Activated CD4-positive, alpha-beta T cell treated with anti-CD3 and anti-CD28 coated beads, Interleukin-2, amount 50 U/mL, for 16 hours (primary cell): Measurements from ENCODE around the gene KIF26B.

Experiments
- DNase-seq: peaks from one replicate; pipeline ENCODE4 v3.0.0-alpha.2; 2020

Gene KIF26B

DNA sequence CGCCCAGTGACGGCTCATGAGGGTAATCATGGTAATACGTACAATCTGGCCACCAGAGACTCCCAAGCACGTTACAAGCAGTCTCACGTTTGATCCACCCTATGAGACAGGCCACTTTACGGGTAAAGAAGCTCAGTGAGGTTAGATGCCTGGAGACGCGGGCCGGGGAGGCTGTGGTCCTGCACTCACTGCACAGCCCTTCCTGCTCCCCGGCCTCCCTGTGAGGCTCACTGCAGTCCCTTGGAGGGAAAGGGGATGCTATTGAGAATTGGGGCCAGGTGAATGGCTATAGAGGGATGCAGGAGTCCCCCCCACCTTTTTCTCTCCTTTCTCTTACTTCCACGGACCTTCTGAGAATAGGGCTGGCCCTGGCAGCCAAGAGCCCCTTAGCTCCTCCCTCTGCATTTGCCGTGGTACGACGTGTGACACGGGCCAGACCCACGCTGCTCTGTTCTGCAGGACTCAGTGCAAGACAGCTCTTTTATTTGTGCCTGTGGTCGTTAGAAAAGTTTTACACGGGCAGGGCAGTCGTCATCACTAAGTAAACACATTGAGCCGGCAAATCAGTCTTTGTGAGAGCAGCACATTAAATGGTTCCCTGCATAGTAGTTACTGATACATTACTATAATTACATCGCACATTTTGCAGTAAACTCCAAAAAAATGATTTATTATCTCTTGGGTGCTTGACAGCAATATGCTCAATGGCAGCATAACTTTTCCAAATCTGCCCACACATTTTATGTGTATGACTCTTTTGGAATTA, 18.8 kb downstream of the KIF26B start:
- no peak for DNase-seq

DNA sequence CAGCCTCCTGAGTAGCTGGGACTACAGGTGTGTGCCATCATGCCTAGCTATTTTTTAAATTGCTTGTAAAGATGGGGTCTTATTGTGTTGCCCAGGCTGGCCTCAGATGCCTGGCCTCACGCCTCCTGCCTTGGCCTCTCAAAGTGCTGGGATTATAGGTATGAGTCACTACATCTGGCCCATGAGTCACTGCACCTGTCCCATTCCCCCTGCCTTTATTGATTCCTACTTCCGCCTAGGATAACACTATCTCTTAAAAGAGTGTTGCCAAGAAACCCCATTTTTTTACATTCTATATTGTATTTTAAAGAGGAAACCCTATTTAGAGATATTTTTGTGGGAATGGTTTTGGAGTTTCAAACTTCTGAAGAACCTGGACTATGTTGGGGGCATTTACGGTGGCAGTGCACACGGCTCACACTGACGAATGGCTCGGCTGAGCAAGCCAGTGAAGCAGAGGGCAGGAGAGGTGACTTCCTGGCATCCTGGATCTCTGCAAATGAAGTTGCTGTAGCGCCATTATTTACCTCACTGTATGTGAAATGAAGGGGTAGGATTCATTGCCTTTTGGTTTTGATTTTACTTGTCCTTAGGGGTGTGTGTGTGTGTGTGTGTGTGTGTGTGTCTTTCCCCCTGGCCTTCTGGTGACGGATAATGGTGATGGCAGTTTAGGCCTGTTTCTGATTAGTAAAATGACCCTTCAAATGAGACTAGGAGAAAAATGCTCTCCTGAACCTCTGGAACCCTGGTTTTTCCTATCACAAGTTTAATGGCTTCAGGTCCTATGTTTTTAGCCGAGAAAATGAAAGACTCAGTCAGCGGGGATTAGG, 22.5 kb downstream of the KIF26B start:
- no peak for DNase-seq

DNA sequence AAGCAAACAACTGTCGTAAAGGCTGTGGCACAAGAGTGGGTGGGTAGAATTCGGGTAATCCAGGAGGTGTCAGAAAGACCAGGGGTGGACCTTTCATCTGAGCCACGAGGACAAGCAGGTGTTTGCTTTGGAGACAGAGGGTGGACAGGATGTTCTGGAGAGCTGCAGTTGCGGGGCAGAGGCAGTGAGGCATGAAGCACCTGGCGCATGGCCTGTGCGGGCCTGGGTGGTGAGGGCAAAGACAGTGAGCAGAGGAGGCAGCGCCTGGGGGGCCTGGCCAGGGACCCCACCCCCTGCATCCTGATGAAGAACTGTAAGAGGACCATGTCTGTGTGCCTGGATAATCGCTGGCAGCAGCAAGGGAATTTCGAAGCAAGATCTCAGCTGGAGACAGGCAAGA, 24.9 kb downstream of the KIF26B start:
- DNase-seq, result no peak

DNA sequence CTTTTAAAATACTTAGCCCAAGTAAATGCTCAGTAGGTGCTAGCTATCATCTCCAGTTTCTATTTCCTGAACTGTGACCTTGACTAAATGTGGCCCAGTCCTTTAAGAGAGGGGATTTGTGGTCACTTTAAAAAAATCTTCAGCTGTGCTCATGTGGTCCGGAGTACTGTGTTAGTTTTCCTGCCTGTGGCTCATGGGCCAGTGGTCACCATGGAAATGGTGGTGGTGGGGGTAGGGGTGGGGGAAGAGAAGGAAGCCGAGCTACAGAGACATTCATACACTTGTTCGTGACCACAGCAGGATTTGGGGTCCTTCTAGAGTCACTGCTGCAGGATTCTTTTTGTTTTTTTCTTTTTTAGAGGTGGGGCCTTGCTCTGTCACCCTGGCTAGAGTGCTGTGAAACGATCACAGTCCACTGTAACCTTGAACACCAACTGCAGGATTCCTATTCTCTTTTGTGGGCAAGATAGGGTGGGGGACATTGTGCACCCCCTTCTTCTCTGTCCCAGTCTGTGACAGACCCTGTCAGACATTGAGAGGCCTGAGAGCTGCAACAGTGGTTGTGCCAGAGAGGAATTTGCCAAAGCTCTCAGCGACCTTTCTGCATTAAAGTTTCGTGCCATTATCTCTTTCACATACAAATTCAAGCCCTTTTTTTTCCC, 25.8 kb downstream of the KIF26B start:
- DNase-seq, result no peak

DNA sequence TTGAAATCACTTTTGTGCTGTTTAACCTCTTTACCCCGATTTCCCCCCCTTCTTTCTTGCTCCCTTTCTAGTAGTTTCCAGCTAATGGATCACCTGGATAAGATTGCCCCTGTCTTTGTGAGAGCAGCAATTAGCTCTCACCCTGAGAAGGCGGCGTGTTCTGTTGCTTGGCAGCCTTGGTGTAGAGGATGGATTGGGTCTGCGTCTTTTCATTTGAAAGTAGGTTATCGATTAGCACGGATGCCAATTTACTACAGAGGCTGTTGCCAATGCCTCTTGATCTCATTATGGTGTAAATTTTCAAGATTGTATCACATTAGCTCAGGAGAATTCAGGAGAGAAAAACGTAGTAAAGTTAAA, 26.4 kb downstream of the KIF26B start:
- no peak for DNase-seq

DNA sequence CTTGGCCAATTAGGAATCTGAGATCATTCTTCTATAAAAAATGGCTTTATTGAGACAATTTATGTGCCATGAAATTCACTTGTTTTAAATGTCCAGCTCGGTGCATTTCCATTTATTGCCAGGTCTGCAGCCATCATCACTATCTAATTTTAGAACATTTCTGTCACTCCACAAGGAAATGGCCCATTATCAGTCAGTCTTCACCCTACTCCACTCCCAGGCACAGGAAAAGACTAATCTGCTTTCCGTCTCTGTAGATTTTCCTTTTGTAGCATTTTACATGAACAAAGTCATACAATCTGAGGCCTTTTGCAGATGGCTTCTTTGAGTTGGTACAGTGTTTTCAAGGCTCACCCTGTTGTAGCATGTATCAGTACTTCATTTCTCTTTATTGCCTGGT, 27.2 kb downstream of the KIF26B start:
- no peak for DNase-seq

DNA sequence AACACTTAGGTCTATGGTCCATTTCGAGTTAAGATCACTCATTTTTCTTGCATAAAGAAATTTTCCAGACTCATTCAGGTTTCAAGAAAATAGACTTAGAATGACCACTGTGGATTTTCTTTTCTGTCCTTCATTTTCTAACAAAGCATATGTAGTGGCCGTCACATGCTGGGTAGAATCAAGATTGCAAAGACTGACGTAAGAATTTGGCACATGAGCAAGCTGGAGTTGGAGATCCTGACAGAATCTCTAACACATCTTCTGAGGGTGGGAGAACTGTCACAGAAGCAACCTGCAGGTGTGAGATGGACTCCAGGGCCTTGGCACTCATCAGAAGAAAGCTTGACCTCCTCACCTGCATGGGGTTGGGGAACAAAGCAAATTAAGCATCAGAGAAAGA, 28.6 kb downstream of the KIF26B start:
- no peak for DNase-seq

DNA sequence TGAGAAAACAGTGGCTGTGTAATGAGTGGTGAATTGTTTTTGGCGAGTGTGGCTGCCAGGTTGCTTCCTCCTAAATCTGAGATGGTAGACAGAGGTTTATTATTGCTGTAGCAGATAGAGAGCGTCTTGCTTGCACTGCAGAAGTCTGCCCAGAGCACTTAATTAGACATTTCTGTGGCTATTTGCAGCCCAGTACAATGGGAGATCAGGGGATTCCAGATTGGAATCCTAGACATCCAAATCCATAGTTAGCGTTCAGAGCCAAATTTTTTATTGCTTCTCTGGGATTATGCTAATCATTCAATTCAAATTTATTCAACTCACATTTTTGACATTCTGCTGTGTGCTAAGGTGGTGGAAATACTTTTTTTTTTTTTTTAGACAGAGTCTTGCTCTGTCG, 30.0 kb downstream of the KIF26B start:
- no peak for DNase-seq

DNA sequence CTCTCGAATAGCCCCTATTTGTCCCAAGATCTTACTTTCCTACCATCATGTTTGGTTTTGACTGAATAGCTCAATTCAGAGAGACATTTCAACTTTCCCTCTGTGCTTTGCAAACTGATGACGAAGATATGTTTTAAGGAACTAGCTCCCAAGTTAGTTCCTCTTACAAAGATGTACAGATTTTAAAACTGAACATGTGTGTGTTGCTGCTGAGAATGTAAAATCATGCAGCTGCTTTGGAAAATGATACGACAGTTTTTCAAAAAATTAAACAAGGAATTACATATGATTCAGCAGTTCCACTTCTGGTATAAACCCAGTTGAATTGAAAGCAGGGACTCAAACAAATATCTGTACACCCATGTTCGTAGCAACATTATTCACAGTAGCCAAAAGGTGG, 33.6 kb downstream of the KIF26B start:
- DNase-seq, result no peak

DNA sequence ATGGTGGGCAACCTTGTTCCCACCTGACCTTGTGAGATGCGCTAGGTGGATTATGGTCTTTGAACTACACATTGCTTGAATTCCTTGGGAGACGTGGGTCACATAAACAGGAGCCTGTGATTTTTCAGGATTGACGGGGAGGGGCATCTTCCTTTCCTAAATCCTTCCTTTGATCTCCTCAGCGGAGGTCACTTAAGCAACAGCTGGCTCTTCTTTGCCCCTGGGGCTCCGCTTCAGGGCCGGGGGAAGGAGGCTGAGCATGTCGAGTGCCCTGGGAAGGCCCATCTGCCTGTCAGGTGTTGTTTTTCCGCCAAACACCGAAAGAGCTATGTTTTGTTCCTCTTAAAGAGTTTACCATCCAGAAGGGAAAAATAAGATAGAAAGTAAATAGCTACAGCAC, 40.6 kb downstream of the KIF26B start:
- DNase-seq, result no peak

DNA sequence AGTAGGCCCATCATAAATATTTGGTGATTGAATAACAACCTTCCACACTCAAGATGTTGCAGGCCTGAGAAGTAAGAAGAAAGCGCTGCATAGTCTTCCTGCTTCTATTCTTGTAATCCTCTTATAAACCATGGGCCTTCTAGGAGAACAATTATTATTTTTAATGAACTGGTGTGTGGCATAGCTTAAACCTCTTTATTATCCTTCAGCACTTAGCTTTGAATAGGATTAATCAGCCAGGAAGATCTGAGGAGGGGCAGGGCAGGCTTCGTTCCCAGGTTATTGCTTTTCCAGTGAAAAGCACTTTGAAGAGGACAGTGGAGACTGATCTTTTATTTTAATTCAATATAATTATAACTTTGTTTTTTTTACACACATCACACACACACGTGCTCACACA, 42.3 kb downstream of the KIF26B start:
- DNase-seq, result no peak

DNA sequence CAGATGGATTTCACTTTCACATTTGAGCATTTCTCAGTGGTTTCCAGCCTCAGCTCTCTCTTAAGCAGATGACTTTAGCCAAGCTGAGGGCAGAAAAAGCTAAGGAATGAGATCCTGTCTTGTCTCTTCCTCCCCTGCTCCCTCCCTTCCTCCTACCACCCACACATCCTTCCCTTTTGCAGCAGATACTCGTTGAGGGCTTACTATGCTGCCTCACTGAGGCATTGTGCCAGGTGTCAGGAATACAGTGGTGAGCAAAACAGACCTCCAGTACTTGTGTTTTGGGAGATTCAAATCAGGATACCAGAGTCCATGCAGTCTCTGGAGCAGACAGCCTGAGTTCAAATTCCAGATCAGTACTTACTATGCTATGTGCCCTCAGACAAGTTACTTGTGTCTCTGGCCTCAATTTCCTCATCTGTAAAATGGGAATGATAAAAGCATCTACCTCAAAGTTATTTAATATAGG, 43.2 kb downstream of the KIF26B start:
- DNase-seq, result no peak

DNA sequence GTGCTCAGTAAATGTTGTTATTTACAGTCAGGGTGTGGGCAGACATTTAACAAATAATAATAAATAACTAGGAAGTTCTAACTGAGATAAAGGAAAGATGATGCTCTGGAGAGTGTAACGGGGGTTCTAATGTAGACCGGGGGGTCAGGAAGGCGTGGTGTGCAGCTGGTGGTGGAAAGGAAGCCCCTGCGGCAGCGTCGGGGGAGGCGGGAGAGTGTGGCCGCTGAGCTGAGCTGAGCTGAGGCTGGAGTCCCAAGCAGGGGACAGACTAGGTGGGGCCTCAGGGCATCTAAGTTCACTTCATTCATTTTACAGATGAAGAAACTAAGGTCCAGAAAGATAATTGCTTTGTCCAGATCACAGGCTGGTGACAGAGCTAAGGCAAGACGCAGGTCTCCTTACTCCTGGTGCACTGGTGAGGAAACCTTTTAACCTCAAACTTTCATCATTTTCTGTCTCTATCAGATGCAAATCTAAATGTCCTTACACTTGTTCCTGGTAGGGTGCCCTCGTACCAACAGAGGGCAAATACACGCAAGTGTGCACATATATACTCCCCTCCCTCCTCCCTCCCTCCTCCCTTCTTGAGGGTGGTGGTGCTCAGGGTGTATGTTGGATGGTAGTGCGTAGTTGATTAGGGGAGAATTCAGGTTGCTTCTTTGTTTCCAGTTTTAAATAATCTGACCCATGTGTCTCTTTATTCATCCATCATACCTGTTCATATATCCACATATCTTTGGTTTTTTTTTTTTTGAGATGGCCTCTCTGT, 44.1 kb downstream of the KIF26B start:
- no peak for DNase-seq

DNA sequence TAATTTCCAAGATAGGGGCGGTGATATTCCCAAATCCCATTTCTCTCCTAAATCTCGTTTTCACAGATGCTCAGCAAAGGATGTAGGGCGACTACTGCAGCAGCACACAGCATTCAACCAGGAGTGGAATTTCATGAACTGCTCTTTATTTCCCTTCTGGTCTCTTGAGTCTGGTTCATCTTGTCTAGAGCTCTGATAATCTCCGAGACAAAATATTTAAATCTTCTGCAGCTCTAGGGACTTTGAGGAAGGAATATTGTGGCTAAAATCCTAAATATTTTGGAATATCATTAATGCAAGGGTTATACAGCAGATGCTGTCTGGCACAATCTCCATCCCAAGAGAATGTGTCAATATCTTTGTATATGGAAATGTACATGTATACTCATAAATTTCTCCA, 45.4 kb downstream of the KIF26B start:
- no peak for DNase-seq

DNA sequence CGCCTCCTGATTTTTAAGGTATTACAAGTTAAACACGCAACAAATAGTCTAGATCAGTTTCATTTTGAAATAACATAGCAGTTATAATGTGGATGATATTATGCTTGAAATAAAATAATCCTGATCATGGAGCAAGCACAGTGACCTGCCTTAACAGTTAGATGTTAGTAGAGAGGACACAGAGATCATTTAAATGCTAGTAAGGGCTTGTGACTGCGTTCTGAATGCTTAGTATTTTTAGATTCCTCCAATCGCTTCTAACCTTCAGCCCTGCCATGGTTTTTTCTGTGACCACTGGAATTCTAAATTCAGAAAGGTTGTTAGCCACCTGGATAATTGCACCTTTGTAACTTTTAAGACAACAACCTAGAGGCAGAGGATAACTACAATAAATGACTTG, 46.4 kb downstream of the KIF26B start:
- DNase-seq, result no peak

DNA sequence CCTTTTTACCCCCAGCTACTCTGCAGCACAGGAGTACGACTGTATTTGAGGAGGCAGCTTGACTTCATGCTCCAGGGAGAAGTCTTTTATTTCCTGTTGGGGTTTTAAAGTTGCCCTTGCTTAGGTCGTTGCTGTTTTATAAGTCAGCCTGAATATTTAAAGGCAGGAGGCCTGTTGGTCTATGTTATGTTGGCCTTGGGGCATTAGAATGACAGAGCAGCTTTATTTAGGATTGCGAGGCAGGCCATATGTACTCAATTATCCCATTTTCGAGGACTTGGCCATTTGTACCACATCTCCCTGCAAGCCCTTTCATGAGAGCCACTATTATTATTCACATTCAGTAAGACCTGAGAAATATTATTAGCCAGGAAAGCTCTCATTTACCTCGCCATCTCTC, 47.0 kb downstream of the KIF26B start:
- no peak for DNase-seq

DNA sequence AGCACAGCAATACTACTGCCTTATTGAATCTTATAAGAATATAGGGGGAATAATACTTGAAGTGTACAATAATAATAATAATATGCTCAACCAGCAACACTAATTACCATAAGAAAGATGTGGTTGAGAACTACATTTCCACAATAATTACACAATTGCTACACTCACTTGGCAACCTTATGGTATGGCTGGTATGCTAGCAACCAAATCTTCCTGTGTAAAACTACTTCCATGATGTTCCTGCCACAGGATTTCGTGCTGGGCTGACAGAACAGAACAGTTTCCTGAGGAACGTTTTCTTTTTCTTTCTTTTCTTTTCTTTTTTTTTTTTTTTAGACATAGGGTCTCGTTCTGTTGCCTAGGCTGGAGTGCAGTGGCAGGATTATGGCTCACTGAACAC, 50.6 kb downstream of the KIF26B start:
- no peak for DNase-seq

DNA sequence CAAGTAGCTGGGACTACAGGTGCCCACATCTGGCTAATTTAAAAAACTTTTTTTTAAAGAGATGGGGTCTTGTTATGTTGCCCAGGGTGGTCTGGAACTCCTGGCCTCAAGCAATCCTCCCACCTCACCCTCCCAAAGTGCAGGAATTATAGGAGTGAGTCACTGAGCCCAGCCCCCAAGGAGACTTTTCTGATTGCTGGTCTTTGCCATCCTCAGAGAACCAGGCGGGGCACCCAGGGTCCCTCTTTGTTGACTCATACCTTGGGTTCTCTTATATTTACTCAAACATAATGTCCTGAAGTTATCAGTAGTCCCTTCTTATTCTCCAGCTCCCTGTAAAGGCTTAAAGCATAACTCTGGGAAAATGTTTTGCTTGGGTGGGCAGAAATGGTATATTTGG, 51.1 kb downstream of the KIF26B start:
- no peak for DNase-seq

DNA sequence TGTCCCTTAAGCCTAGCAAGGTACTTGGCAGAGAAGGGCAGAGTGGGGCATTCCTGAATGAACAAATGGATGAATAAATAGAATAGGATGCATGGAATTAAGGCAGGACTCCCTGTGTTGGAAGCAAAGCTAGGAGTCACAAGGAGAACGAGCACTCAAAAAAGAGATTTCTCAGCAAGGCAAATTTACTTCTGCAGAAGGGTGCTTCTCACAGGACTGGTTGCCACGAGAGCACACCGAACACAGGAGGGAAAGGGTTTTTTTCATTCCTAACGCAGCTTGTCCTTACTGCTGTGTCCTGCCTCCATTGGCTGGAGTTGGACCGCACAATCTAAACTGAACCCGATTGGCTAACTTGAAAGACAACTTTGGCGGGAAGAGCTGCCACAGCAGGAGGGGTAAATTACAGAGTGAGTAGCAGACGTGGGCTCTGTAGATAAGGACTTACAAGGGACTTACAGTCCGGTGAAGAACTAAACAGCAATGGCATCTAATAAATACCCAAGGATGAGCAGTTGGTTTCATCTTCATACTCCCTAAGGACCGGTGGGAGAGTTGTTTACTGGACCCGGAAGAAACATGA, 52.4 kb downstream of the KIF26B start:
- DNase-seq, result no peak

DNA sequence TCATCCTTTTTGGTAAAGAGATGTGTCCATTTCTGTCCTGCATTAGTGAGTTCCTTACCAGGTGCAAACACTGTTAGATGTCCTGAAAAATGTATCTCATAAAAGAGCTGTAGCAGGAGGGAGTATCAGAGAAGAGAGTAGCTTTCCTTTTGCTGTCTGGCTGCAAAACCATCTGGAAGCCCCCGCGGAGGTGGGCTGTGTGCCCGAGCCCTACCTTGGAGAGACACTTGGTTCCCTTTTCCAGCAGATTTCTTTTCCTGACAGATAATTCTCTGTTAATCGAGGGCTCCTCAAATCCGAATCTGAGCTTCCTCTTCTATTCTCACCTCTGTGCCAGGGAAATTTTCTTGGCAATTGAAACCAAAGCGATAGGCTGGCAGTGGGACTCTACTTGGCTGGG, 53.0 kb downstream of the KIF26B start:
- no peak for DNase-seq

DNA sequence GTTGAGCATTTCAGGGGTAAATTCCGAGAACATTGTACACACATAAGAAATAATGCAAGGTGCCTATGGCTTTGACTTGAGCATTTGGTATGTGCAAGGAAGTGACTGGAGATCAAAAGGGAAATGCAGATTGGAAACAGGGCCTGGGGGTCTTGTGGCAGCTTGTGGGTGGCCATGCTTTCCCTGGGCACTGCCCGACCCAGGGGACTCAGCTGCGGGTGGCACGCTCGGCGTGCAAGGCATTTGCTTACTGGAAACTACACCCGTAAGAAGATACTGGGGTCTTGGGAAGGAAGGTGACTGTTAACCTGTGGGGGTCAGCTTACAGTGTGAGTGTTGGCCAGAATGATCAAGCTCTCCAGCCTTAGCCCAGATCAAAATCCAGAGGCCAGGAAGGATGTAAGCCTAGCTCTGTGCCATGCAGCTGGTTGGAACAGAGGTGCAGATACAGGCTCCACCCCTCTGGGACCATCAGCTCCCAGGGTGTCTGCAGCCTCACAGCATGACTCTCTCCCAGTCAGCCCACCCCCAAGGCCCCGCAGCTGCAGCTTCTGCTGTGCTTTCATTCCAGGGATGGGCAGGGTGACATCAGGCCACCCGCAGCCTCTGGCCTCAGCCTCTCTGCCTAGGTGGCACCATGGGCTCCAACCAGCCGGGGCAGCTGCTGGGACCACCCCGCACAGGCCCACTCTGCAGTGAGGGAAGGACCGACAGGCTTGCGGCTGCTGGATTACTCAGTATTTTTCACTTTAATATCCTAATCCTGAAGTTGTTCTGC, 55.1 kb downstream of the KIF26B start:
- no peak for DNase-seq
